Neural progenitor cell (in vitro differentiated cells): ENCODE data around the gene SORBS2.

Experiments
- EZH2phosphoT487 ChIP-seq: fragments of 200-600 bp; sonication (generic); IDR thresholded peaks from 2 replicates; pipeline ENCODE4 v1.6.1; 2017; ENCODE audit warnings: antibody characterized with exemption
- TF ChIP-seq, protein P1 (sequence below): fragments of 200-600 bp; sonication (generic); IDR thresholded peaks from 2 replicates; pipeline ENCODE4 v1.5.1; 2017; ENCODE audit warnings: antibody characterized with exemption, mild to moderate bottlenecking

DNA sequence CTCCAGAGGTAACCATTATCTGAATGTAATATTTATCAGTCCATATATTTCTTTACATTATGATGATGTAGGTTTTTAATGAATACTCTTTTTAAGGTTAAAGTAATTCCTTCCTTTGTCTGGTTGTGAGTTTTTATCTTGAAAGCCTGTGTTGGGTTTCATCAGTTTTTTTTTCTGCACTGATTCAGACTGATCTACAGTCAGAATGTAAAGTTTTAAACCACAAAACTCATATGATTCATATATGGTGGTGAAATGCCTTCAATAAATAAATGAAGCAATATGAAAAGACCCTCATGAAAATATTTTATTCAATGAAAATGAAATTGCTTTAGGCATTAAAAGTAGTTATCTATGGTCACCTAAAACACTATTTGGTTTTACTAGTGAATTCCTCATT lies 47.1 kb downstream of the SORBS2 start:
- TF ChIP-seq EZH2phosphoT487, result no peak
- TF ChIP-seq, protein P1, sequence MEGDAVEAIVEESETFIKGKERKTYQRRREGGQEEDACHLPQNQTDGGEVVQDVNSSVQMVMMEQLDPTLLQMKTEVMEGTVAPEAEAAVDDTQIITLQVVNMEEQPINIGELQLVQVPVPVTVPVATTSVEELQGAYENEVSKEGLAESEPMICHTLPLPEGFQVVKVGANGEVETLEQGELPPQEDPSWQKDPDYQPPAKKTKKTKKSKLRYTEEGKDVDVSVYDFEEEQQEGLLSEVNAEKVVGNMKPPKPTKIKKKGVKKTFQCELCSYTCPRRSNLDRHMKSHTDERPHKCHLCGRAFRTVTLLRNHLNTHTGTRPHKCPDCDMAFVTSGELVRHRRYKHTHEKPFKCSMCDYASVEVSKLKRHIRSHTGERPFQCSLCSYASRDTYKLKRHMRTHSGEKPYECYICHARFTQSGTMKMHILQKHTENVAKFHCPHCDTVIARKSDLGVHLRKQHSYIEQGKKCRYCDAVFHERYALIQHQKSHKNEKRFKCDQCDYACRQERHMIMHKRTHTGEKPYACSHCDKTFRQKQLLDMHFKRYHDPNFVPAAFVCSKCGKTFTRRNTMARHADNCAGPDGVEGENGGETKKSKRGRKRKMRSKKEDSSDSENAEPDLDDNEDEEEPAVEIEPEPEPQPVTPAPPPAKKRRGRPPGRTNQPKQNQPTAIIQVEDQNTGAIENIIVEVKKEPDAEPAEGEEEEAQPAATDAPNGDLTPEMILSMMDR, result no peak
